ENCODE data around the gene ERCC1.
"Not testable (repeated sequence)": the region's sequence is repeated elsewhere in the genome, so short reads cannot be mapped to it uniquely, and the experiment has no call there.

The ERCC1 gene

DNA sequence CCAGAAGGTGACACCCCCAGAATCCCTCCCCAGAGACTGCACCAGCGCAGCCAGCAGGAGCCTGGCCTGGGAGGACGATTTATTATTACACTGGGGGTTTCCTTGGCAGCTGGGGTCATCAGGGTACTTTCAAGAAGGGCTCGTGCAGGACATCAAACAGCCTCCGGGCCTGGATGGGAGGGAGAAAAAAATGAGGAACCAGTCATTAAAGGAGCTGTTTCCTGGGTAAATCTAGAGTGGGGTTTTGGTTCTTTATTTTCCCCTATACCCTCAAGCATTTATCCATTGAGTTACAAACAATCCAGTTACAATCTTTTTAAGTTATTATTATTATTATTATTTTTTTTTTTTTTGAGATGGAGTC lies 14.2 kb downstream of the ERCC1 start:
- no peak overlapping the region for H3K4me3 ChIP-seq (ENCODE audit: low read length)
- peaks cover 30% of the 10 kb centered on the region for H3K4me1 ChIP-seq (ENCODE audit: control insufficient read depth, low read length)
- no peak for TF ChIP-seq EZH2phosphoT487 (IDR thresholded peaks at IDR 0.05; ENCODE audit: borderline replicate concordance, low read length)
- TF ChIP-seq, protein P1, sequence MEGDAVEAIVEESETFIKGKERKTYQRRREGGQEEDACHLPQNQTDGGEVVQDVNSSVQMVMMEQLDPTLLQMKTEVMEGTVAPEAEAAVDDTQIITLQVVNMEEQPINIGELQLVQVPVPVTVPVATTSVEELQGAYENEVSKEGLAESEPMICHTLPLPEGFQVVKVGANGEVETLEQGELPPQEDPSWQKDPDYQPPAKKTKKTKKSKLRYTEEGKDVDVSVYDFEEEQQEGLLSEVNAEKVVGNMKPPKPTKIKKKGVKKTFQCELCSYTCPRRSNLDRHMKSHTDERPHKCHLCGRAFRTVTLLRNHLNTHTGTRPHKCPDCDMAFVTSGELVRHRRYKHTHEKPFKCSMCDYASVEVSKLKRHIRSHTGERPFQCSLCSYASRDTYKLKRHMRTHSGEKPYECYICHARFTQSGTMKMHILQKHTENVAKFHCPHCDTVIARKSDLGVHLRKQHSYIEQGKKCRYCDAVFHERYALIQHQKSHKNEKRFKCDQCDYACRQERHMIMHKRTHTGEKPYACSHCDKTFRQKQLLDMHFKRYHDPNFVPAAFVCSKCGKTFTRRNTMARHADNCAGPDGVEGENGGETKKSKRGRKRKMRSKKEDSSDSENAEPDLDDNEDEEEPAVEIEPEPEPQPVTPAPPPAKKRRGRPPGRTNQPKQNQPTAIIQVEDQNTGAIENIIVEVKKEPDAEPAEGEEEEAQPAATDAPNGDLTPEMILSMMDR (IDR thresholded peaks at IDR 0.05; ENCODE audit: low read depth, low read length, poor library complexity, severe bottlenecking): no peak
- no peaks in the 10 kb centered on the region for H3K27me3 ChIP-seq (ENCODE audit: control insufficient read depth, low read length)
- H3K36me3 ChIP-seq (ENCODE audit: control insufficient read depth, low read length): peaks cover 44% of the 10 kb centered on the region
- no peak overlapping the region for H3K4me2 ChIP-seq (ENCODE audit: low read length)
- no peaks in the 10 kb centered on the region for H3K9me2 ChIP-seq (replicated peaks; ENCODE audit: control insufficient read depth, low read length)
- no peaks in the 10 kb centered on the region for H3K9me3 ChIP-seq (ENCODE audit: control insufficient read depth, insufficient read depth, low read length)
- peaks cover 31% of the 10 kb centered on the region for H3K79me2 ChIP-seq (ENCODE audit: control insufficient read depth, low read length)
- H4K20me1 ChIP-seq (ENCODE audit: control insufficient read depth, insufficient read depth, low read depth, low read length): no peaks in the 10 kb centered on the region
- no peaks in the 10 kb centered on the region for H3F3A ChIP-seq (ENCODE audit: control insufficient read depth, insufficient read depth)
- no peak overlapping the region for H3K27ac ChIP-seq (ENCODE audit: low read depth, low read length)

DNA sequence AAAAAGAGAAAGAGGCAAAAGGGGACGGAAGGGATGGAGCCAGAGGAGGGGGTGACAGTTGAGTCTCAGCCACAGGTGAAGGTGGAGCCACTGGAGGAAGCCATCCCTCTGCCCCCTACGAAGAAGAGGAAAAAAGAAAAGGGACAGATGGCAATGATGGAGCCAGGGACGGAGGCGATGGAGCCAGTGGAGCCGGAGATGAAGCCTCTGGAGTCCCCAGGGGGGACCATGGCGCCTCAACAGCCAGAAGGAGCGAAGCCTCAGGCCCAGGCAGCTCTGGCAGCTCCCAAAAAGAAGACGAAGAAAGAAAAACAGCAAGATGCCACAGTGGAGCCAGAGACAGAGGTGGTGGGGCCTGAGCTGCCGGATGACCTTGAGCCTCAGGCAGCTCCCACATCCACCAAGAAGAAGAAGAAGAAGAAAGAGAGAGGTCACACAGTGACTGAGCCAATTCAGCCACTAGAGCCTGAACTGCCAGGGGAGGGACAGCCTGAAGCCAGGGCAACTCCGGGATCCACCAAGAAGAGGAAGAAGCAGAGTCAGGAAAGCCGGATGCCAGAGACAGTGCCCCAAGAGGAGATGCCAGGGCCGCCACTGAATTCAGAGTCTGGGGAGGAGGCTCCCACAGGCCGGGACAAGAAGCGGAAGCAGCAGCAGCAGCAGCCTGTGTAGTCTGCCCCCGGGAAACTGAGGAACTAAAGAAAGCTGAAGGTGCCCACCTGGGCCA lies 14.7 kb downstream of the ERCC1 start:
- Histone ChIP-seq H3K27ac (ENCODE audit: low read depth, low read length) (no peak overlapping the region), H3K4me3 (ENCODE audit: low read length) (no peak overlapping the region), H3K36me3 (ENCODE audit: control insufficient read depth, low read length) (peaks cover 41% of the 10 kb centered on the region), H3K9me2 (replicated peaks; ENCODE audit: control insufficient read depth, low read length) (no peaks in the 10 kb centered on the region), H3K4me1 (ENCODE audit: control insufficient read depth, low read length) (peaks cover 36% of the 10 kb centered on the region), H3K4me2 (ENCODE audit: low read length) (no peak overlapping the region), H4K20me1 (ENCODE audit: control insufficient read depth, insufficient read depth, low read depth, low read length) (no peaks in the 10 kb centered on the region), H3K27me3 (ENCODE audit: control insufficient read depth, low read length) (no peaks in the 10 kb centered on the region; the same call in 1 of the 2 replicates), H3F3A (ENCODE audit: control insufficient read depth, insufficient read depth) (no peaks in the 10 kb centered on the region), H3K9me3 (ENCODE audit: control insufficient read depth, insufficient read depth, low read length) (no peaks in the 10 kb centered on the region), H3K79me2 (ENCODE audit: control insufficient read depth, low read length) (peaks cover 31% of the 10 kb centered on the region)
- TF ChIP-seq, protein P1 (IDR thresholded peaks at IDR 0.05; ENCODE audit: low read depth, low read length, poor library complexity, severe bottlenecking): no peak
- TF ChIP-seq EZH2phosphoT487 (IDR thresholded peaks at IDR 0.05; ENCODE audit: borderline replicate concordance, low read length): no peak

DNA sequence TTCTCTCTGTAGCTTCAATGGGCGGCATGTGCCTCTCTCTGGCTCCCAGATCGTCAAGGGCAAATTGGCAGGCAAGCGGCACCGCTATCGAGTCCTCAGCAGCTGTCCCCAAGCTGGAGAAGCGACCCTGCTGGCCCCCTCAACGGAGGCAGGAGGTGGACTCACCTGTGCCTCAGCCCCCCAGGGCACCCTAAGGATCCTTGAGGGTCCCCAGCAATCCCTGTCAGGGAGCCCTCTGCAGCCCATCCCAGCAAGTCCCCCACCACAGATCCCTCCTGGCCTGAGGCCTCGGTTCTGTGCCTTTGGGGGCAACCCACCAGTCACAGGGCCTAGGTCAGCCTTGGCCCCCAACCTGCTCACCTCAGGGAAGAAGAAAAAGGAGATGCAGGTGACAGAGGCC lies 15.6 kb downstream of the ERCC1 start:
- H3K27me3 ChIP-seq (ENCODE audit: control insufficient read depth, low read length): peaks cover 8% of the 10 kb centered on the region
- peaks cover 44% of the 10 kb centered on the region for H3K4me1 ChIP-seq (ENCODE audit: control insufficient read depth, low read length)
- peaks cover 31% of the 10 kb centered on the region for H3K79me2 ChIP-seq (ENCODE audit: control insufficient read depth, low read length)
- no peak overlapping the region for H3K27ac ChIP-seq (ENCODE audit: low read depth, low read length)
- H3K4me3 ChIP-seq (ENCODE audit: low read length): peak overlapping the region; percentile 95; the same call in 1 of the 2 replicates
- no peaks in the 10 kb centered on the region for H4K20me1 ChIP-seq (ENCODE audit: control insufficient read depth, insufficient read depth, low read depth, low read length)
- no peaks in the 10 kb centered on the region for H3K9me2 ChIP-seq (replicated peaks; ENCODE audit: control insufficient read depth, low read length)
- TF ChIP-seq, protein P1 (IDR thresholded peaks at IDR 0.05; ENCODE audit: low read depth, low read length, poor library complexity, severe bottlenecking): no peak
- no peak for TF ChIP-seq EZH2phosphoT487 (IDR thresholded peaks at IDR 0.05; ENCODE audit: borderline replicate concordance, low read length)
- H3K4me2 ChIP-seq (ENCODE audit: low read length): peak overlapping the region; percentile 91
- 0 out of 2 replicates have a peak, but pooled peaks cover 8% of the 10 kb centered on the region for H3F3A ChIP-seq (ENCODE audit: control insufficient read depth, insufficient read depth)
- no peaks in the 10 kb centered on the region for H3K9me3 ChIP-seq (ENCODE audit: control insufficient read depth, insufficient read depth, low read length)
- peaks cover 32% of the 10 kb centered on the region for H3K36me3 ChIP-seq (ENCODE audit: control insufficient read depth, low read length)

DNA sequence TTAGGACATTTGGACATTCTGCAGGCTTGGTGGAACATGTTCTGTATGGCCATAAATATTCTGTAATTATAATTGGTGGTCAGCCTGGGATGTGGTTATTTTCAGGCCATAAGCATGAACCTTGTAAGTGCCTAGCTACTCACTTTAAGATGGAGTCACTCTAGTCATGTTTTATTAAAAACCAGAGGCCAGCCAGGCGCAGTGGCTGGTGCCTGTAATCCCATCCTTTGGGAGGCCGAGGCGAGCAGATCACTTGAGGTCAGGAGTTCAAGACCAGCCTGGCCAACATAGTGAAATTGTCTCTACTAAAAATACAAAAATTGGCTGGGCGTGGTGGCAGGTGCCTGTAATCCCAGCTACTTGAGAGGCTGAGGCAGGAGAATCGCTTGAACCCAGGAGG lies 16.1 kb downstream of the ERCC1 start:
- Histone ChIP-seq H3K4me2 (ENCODE audit: low read length) (peak overlapping the region; percentile 91), H3K4me1 (ENCODE audit: control insufficient read depth, low read length) (peaks cover 50% of the 10 kb centered on the region), H3K36me3 (ENCODE audit: control insufficient read depth, low read length) (peaks cover 29% of the 10 kb centered on the region), H3K4me3 (ENCODE audit: low read length) (peak overlapping the region; percentile 95), H3K27me3 (ENCODE audit: control insufficient read depth, low read length) (peaks cover 12% of the 10 kb centered on the region), H3K79me2 (ENCODE audit: control insufficient read depth, low read length) (peaks cover 31% of the 10 kb centered on the region)
- H3K27ac ChIP-seq (ENCODE audit: low read depth, low read length); H3K9me3 ChIP-seq (ENCODE audit: control insufficient read depth, insufficient read depth, low read length); H4K20me1 ChIP-seq (ENCODE audit: control insufficient read depth, insufficient read depth, low read depth, low read length); H3K9me2 ChIP-seq (replicated peaks; ENCODE audit: control insufficient read depth, low read length); H3F3A ChIP-seq (ENCODE audit: control insufficient read depth, insufficient read depth): not testable (repeated sequence)

Measured in DOHH2 (cell line).